Measurements from ENCODE around the gene ANO2. TPM values are rescaled to one million over a fixed set of nuclear protein-coding genes. Genes with fewer than 3 reads are reported as not detected.
A peak's percentile ranks its signal among the peaks of the same experiment; 100 is the strongest.

The ANO2 gene
- total RNA-seq, 2 donors from 2014 or later: 14.3 to 28.5 TPM

- no peaks in the 10 kb centered on the region for H3K27me3 Mint-ChIP-seq (ENCODE audit: insufficient read depth)
- no peak for TF ChIP-seq CTCF (conservative IDR thresholded peaks at IDR 0.05)
Observed at GRCh38 chr12:5984873-5985272, 39.8 kb upstream of the ANO2 start.

GRCh38 chr12:5982106-5982505 is 37.0 kb upstream of the ANO2 start:
- Histone ChIP-seq H3K36me3 (ENCODE audit: control insufficient read depth, insufficient read depth, low read length) (peaks cover 45% of the 10 kb centered on the region), H3K27ac (ENCODE audit: low read depth, low read length) (no peak overlapping the region), H3K4me3 (ENCODE audit: low read length) (no peak overlapping the region), H3K9me3 (ENCODE audit: control insufficient read depth, low read length) (no peaks in the 10 kb centered on the region), H3K27me3 (ENCODE audit: control insufficient read depth, insufficient read depth, low read length, poor library complexity, severe bottlenecking) (no peaks in the 10 kb centered on the region), H3K9ac (ENCODE audit: extremely low read depth, low read length, poor library complexity, severe bottlenecking) (no peak overlapping the region), H3K4me1 (ENCODE audit: control insufficient read depth, insufficient read depth, low read length) (no peaks in the 10 kb centered on the region)
- TF ChIP-seq CTCF (conservative IDR thresholded peaks at IDR 0.05): no peak
- 93 to 95% methylated on average over 3 to 4 of the region's 4 CpGs for WGBS, 2 experiments (ENCODE audit: insufficient coverage in 1 of 2, insufficient read length in 1 of 2)
- Mint-ChIP-seq H3K27me3 (ENCODE audit: insufficient read depth) (no peaks in the 10 kb centered on the region), H3K9me3 (no peaks in the 10 kb centered on the region), H3K4me3 (no peak overlapping the region), H3K4me1 (peaks cover 3% of the 10 kb centered on the region), H3K27ac (no peak overlapping the region), H3K36me3 (ENCODE audit: low read depth) (peaks cover 22% of the 10 kb centered on the region)
- DNase-seq: peak; percentile 20

More at GRCh38 chr12:5984873-5985272, 39.8 kb upstream of the ANO2 start:
- Histone ChIP-seq H3K27me3 (ENCODE audit: control insufficient read depth, insufficient read depth, low read length, poor library complexity, severe bottlenecking) (no peaks in the 10 kb centered on the region), H3K9me3 (ENCODE audit: control insufficient read depth, low read length) (no peaks in the 10 kb centered on the region), H3K4me1 (ENCODE audit: control insufficient read depth, insufficient read depth, low read length) (no peaks in the 10 kb centered on the region), H3K36me3 (ENCODE audit: control insufficient read depth, insufficient read depth, low read length) (peaks cover 46% of the 10 kb centered on the region), H3K4me3 (ENCODE audit: low read length) (no peak overlapping the region), H3K27ac (ENCODE audit: low read depth, low read length) (no peak overlapping the region), H3K9ac (ENCODE audit: extremely low read depth, low read length, poor library complexity, severe bottlenecking) (no peak overlapping the region)
- Mint-ChIP-seq H3K9me3 (no peaks in the 10 kb centered on the region), H3K27ac (no peak overlapping the region), H3K4me3 (no peak overlapping the region), H3K4me1 (peaks cover 19% of the 10 kb centered on the region), H3K36me3 (ENCODE audit: low read depth) (peaks cover 9% of the 10 kb centered on the region)
- peak; percentile 52 for DNase-seq
- 84 to 89% methylated on average over 4 to 9 of the region's 9 CpGs for WGBS, 2 experiments (ENCODE audit: insufficient coverage in 1 of 2, insufficient read length in 1 of 2)

- H3K27ac Mint-ChIP-seq: no peak overlapping the region
- no peak for TF ChIP-seq CTCF (conservative IDR thresholded peaks at IDR 0.05)
- no peak overlapping the region for H3K4me3 Mint-ChIP-seq
- DNase-seq: peak; percentile 10
- Histone ChIP-seq H3K27me3 (ENCODE audit: control insufficient read depth, insufficient read depth, low read length, poor library complexity, severe bottlenecking) (no peaks in the 10 kb centered on the region), H3K27ac (ENCODE audit: low read depth, low read length) (no peak overlapping the region), H3K9ac (ENCODE audit: extremely low read depth, low read length, poor library complexity, severe bottlenecking) (no peak overlapping the region), H3K36me3 (ENCODE audit: control insufficient read depth, insufficient read depth, low read length) (peaks cover 48% of the 10 kb centered on the region), H3K4me3 (ENCODE audit: low read length) (no peak overlapping the region), H3K9me3 (ENCODE audit: control insufficient read depth, low read length) (no peaks in the 10 kb centered on the region), H3K4me1 (ENCODE audit: control insufficient read depth, insufficient read depth, low read length) (no peaks in the 10 kb centered on the region)
- H3K27me3 Mint-ChIP-seq (ENCODE audit: insufficient read depth): no peaks in the 10 kb centered on the region
- H3K4me1 Mint-ChIP-seq: no peaks in the 10 kb centered on the region
- H3K9me3 Mint-ChIP-seq: no peaks in the 10 kb centered on the region
- H3K36me3 Mint-ChIP-seq (ENCODE audit: low read depth): peaks cover 60% of the 10 kb centered on the region
- 94 to 100% methylated on average over 4 of the region's 6 CpGs for WGBS, 2 experiments (ENCODE audit: insufficient coverage in 1 of 2, insufficient read length in 1 of 2)
Observed at GRCh38 chr12:5977556-5977955, 32.5 kb upstream of the ANO2 start.

Data from endodermal cell (in vitro differentiated cells).